Loucy (cell line): ENCODE results near the gene ATOH8.

ENCODE experiments used
- CTCF ChIP-seq: fragments of 200-600 bp; sonication (generic); conservative IDR thresholded peaks from 2 replicates; pipeline ENCODE4 v1.5.1; 2014; ENCODE audit warnings: mild to moderate bottlenecking, antibody characterized with exemption, low read length
- EZH2phosphoT487 ChIP-seq: fragments of 200-600 bp; IDR thresholded peaks from 2 replicates; pipeline ENCODE4 v1.6.1; 2018; ENCODE audit warnings: antibody characterized with exemption, mild to moderate bottlenecking, moderate library complexity, borderline replicate concordance

- TF ChIP-seq EZH2phosphoT487 (no peak), CTCF (no peak)
Measured at GRCh38 chr2:85756822-85757435, 3.1 kb downstream of the ATOH8 start.
